ENCODE data around the gene DCAF8.
"Not testable (repeated sequence)": the region's sequence is repeated elsewhere in the genome, so short reads cannot be mapped to it uniquely, and the experiment has no call there.

Gene DCAF8

GRCh38 chr1:160261893-160262794, at the start of gene DCAF8:
TSS of gene DCAF8 (minus strand) at chr1:160262549. CDS start at chr1:160244008, 18,541 bp downstream.
- peak; percentile 95 to 96 for DNase-seq (ENCODE audit: extremely low read depth in 1 of 2, low read depth in 1 of 2)

GRCh38 chr1:160309571-160309970, 47.2 kb upstream of the DCAF8 start:
- DNase-seq (ENCODE audit: extremely low read depth in 1 of 2, low read depth in 1 of 2), result no peak

DNA sequence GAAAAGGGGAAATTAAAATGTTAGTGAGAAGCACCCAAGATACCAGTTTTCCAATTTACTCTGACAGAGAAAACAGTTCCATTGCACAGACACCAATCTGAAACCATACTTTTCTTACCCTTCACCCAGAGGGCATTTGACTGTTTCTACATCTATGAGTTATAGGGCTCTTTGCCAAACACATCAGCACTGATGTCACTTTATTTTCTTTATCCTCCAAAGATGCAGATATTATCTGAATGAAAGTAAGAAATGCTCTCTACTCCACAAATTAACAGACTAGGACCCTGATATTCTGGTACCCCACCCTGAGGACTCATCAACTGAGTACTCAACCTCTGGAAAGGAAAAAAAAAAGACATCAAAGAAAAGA, 46.8 kb upstream of the DCAF8 start:
- no peak for DNase-seq (ENCODE audit: extremely low read depth in 1 of 2, low read depth in 1 of 2)

GRCh38 chr1:160308451-160309184, 46.3 kb upstream of the DCAF8 start:
- DNase-seq (ENCODE audit: extremely low read depth in 1 of 2, low read depth in 1 of 2), result no peak

DNA sequence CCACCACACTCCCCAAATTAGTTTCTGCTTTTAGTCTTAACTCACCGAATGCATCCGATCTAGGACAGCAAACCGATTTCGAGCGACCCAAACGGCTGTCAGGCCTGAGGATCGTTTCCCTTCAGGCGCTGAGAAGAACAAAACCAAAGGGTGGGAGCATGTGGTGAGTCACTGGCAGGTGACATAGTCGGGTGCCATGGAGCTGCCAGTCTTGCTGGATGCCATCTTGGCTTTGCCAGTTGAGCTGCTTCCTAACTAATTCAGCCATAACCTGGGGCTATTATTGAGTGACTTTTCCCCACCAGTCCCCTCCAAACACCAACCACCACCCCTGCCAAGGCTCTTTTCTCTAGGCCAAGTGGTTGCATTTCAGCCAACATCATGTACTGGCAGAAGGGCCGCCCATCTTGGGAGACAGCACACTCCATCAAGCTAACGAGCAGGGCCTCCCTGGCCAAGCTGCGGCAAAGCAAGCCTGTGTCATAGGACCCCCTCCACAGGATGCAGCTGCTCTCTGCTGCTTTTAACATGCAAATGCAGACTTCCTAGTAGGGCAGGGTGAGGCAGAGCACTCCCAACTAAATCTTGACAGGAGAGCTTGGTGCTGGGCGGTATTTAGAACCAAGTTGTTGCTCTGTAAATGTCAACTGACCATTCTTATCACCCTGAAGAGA, 44.9 kb upstream of the DCAF8 start:
- DNase-seq (ENCODE audit: extremely low read depth in 1 of 2, low read depth in 1 of 2), result no peak

GRCh38 chr1:160300173-160300572, 37.8 kb upstream of the DCAF8 start:
- no peak for DNase-seq (ENCODE audit: extremely low read depth in 1 of 2, low read depth in 1 of 2)

DNA sequence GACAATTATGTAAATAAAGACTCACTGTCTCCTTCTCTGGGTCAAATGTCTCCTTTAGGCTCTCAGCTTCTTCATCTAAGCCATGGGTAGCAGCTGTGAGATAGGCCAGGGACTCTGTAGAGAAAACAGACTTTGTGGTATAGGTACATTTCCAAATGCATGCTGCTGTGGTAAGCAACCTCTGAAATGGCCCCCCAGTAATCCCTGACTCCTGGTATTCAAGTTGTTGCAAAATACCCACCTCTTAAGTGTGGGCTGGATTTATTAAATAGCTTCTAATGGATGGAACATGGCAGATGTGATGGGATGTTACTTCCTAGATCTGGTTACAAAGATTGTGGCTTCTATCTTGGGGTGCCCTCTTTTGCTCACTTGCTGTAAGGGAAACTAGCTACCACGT, 33.7 kb upstream of the DCAF8 start:
- DNase-seq (ENCODE audit: extremely low read depth in 1 of 2, low read depth in 1 of 2), result no peak

GRCh38 chr1:160293020-160293968, 30.9 kb upstream of the DCAF8 start:
- DNase-seq (ENCODE audit: extremely low read depth in 1 of 2, low read depth in 1 of 2), result no peak

- peak; percentile 26 to 39 for DNase-seq (ENCODE audit: extremely low read depth in 1 of 2, low read depth in 1 of 2)
Measured at GRCh38 chr1:160291248-160292220, 29.2 kb upstream of the DCAF8 start.

DNA sequence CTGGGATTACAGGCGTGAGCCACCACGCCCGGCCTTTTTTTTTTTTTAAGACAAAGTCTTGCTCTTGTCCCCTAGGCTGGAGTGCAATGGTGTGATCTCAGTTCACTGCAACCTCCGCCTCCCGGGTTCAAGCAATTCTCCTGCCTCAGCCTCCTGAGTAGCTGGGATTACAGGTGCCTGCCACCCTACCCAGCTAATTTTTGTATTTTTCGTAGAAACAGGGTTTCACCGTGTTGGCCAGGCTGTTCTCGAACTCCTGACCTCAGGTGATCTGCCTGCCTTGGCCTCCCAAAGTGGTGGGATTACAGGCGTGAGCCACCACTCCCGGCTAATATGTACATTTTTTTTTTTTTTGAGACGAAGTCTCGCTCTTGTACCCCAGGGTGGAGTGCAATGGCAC, 25.4 kb upstream of the DCAF8 start:
- not testable (repeated sequence) for DNase-seq (ENCODE audit: extremely low read depth in 1 of 2, low read depth in 1 of 2)

- no peak for DNase-seq (ENCODE audit: extremely low read depth in 1 of 2, low read depth in 1 of 2)
Measured at GRCh38 chr1:160285506-160285905, 23.2 kb upstream of the DCAF8 start.

DNA sequence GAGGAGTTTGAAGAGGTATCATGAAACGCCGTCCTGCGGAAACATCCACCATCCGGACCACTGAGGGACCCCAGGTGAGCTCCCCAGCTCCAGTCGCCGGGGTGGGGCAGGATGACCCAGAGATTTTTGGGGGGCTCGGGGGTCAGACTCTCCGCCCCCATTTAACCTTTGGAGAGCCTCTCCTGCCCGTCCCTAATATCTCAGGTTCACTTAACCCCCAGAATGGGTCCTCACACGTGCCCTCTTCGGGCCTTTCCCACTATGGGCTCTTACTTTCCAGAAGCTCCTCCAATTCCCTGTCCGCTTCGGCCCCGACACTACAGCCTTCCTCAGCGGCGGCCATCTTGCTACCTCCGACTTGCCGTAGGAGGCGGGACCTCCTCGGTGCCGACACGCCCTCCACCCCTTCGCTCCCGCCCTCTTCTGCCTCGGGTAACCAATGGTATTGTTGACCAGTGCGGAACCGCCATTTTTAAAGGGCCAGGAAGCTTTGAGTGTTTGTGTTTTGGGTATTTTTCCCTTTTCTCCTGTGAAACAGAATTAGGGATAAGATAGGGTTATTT, 22.5 kb upstream of the DCAF8 start, which contains the start of gene PEX19:
Gene PEX19, minus strand, starts transcription at position 352 of the 563 bp plus-strand sequence. Its CDS starts 9 bp downstream, at position 343.
- DNase-seq (ENCODE audit: extremely low read depth in 1 of 2, low read depth in 1 of 2), result peak; percentile 79 to 89

DNA sequence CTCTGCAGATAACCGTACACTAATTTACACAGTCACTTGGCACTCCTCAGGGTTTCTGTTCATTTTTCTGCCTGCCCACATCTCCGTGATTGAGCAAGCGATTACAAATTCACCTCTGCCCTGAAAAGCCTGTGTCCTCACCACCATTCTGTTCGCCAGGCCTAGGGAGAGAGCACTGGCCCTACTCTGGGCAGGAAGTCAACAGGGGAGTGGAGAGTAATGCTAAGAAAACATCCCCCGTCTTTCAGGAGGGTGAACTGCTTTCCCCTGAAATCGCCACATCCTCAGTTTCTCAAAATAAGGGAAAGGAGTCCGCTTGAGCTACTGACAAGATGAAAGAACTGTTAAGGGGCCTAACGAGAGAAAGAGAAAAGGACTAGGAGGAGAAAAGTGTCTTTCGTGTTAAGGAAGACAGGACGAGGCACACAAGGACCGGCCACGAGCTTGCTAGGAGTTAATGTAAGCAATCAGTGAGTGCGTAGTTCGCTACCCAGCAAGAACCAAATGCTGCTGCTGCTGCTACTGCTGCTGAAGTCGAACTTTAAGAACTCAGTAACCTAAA, 22.0 kb upstream of the DCAF8 start:
- DNase-seq (ENCODE audit: extremely low read depth in 1 of 2, low read depth in 1 of 2), result no peak

DNA sequence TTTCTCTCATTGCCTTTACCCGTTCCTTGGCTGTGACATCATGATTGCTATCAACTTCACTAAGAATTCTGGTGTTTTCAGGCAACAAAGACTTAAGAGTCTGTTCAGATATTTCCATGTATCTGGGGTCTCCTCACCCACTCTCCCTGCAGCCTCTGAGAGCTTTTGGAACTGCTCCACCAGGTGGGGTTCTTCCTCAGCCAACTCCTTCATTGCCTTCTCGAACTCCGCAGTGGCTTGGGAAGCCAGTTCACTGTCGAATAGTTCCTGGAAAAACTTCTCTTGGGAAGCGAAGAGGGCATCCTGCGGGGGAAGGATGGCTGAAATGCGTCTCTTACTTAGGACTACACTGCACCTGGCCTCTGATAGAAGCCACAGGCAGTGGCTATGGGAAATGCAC, 20.5 kb upstream of the DCAF8 start:
- DNase-seq (ENCODE audit: extremely low read depth in 1 of 2, low read depth in 1 of 2), result no peak

DNA sequence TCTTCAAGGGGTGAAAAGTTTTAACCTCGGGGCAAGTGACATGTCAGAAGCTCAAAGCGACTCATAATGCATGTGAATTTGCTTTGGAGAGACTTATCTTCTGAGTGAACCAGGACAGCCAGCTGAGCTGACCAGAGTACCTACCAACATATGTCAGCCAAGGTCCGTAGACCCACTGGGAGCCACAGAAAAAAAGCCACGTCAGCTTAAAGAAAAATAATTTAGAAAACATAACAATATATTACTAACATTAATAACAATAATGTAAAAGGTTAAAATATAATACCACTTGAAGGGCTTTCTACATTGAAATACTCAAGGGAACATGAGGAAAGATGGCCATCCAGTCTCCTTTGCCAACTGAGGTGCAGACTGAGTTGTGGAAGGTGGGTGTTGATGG, 15.6 kb upstream of the DCAF8 start:
- DNase-seq (ENCODE audit: extremely low read depth in 1 of 2, low read depth in 1 of 2), result no peak

DNA sequence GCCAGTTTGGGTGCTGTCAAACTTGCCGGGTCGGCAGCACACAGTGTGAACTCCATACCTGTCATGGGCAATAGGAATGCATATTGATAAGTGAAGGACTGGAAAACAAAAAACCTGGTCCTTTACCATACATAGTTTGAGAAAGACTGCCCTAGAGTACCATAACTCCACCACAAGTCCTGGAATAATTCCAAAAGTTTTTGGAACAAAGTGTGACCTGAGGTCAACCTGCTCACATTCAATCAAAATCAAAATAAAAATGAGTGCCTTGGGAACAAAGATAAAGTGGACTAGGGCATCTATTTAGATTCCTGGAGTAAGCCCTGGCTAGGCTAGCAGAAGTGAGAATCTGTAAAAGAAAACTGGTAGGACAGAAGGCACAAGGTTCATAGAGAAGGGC, 15.0 kb upstream of the DCAF8 start:
- DNase-seq (ENCODE audit: extremely low read depth in 1 of 2, low read depth in 1 of 2), result no peak

DNA sequence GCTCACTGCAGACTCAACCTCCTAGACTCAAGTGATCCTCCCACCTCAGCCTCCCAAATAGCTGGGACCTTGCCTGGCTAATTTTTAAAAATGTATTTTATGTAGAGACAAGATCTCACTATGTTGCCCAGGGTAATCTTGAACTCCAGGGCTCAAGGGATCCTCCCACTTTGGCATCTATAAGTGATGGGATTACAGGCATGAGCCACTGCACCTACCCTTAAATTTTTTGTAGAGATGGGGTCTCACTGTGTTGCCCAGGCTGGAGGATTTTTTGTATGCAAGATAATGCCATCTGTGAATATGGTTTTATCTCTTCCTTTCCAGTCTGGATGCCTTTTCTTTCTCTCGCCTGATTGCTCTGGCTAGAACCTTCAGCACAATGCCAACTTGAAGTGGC, 8.7 kb upstream of the DCAF8 start:
- DNase-seq (ENCODE audit: extremely low read depth in 1 of 2, low read depth in 1 of 2), result no peak

GRCh38 chr1:160267284-160267991, 5.1 kb upstream of the DCAF8 start:
- DNase-seq (ENCODE audit: extremely low read depth in 1 of 2, low read depth in 1 of 2), result no peak
